ENCODE measurements around the gene SLX9.

GRCh38 chr21:44964381-44964780 is 24.6 kb downstream of the SLX9 start:
- TF ChIP-seq, protein P1, sequence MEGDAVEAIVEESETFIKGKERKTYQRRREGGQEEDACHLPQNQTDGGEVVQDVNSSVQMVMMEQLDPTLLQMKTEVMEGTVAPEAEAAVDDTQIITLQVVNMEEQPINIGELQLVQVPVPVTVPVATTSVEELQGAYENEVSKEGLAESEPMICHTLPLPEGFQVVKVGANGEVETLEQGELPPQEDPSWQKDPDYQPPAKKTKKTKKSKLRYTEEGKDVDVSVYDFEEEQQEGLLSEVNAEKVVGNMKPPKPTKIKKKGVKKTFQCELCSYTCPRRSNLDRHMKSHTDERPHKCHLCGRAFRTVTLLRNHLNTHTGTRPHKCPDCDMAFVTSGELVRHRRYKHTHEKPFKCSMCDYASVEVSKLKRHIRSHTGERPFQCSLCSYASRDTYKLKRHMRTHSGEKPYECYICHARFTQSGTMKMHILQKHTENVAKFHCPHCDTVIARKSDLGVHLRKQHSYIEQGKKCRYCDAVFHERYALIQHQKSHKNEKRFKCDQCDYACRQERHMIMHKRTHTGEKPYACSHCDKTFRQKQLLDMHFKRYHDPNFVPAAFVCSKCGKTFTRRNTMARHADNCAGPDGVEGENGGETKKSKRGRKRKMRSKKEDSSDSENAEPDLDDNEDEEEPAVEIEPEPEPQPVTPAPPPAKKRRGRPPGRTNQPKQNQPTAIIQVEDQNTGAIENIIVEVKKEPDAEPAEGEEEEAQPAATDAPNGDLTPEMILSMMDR (IDR thresholded peaks at IDR 0.05) = no peak
- TF ChIP-seq POLR2A (IDR thresholded peaks at IDR 0.05) = no peak

Data from uterus (tissue), 2 donors.